GM19452 (cell line): ENCODE data around the gene SRP72.
"Not testable (repeated sequence)": the region's sequence is repeated elsewhere in the genome, so short reads cannot be mapped to it uniquely, and the experiment has no call there.

ENCODE experiments used
- ATAC-seq: cut with Tn5 transposase; IDR thresholded peaks from one replicate; pipeline ENCODE4 v1.9.1; 2021; ENCODE audit not compliant: unreplicated experiment

The SRP72 gene

DNA sequence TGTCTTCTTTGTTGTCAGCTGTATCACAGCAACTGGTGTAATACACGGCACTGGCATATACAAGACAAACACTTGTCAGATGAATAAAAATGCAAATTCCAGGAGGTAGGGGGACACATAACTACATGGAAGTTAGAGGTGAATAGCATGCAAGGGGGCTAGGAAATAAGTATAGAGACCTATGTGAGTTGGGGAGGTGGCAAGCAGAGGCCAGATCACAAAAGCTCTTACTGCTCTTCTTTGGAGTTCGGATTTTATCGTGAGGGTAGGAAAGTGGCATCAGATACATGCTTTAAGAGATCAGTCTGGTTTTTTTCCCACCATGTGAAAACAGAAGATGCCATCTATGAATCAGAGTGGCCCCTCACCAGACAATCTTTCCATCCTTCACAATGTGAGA, 2.8 kb upstream of the SRP72 start:
- no peak for ATAC-seq

DNA sequence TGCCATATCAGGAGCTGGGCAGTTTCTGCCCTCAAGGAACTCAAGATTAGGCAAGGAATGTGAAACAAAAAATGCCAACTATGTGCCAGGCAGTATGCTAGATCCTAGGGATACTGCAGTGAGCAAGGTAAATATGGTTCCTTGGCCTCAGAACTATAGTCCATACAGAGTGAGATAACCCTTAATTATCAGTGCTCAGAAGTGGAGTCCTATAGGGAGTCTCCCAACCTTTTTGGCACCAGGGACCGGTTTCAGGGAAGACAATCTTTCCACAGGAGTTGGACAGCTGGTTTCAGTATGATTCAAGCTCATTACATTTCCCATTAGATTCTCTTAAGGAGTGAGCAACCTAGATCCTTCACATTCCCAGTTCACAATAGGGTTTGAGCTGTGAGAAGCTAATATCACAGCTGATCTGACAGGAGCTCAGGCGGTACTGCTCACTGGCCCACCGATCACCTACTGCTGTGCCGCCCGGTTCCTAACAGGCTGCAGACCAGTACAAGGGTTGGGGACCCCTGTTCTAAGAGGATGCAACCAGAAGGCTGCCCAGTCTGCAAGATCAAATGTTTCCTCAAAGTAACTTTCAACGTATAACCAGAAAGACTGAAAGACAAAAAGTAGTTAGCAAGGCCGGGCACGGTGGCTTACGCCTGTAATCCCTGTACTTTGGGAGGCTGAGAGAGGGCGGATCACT, 1.7 kb upstream of the SRP72 start:
- no peak for ATAC-seq

DNA sequence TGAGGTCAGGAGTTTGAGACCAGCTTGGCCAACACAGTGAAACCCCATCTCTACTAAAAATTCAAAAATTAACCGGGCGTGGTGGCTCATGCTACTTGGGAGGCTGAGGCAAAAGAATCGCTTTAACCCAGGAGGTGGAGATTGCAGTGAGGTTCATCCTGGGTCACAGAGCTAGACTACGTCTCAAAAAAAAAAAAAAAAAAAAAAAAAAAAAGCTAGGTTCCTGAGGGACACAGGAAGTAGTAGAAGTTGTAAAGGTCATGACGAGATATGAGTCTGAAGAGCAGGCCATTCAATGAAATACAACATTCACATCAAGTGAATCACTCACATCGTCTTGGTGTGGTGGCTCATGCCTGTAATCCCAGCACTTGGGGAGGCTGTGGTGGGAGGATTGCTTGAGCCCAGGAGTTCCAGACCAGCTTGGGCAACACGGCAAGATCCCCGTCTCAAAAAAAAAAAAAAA, 1.1 kb upstream of the SRP72 start:
- not testable (repeated sequence) for ATAC-seq

DNA sequence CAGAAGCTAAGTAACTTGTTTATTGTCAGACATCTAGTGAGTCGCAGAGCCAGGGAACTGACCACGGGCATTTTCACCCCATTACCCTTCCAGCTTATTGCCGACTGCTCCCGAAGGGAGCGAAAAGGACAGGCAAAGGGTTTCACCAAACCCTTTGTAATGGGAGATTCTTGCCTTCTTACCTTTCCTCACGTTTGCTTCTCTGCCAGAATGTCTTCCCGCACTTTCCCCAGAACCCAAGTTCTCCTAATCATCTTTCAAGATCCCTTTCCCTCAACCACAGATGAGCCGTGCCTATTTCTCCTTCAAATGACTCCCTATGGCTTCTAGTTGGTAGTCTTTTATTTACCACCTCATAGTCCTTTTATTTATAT, 520 bp upstream of the SRP72 start:
- no peak for ATAC-seq

DNA sequence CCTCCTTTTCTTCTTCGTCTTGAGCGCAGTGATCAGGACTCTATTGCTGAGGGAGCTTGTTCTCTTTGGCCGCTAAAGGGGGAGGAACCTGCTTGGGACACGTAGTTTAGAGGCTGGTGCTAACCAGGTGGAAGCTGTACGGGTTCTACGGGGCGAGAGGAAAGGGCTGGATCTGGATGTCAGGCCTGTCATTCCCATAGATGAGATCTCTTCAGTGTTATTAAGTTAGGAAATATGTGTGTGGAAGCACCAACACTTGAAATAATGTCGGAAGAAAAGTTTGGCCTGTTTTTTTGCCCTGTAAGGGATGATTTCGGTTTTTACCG, 643 bp downstream of the SRP72 start:
- peak; percentile 44 for ATAC-seq

DNA sequence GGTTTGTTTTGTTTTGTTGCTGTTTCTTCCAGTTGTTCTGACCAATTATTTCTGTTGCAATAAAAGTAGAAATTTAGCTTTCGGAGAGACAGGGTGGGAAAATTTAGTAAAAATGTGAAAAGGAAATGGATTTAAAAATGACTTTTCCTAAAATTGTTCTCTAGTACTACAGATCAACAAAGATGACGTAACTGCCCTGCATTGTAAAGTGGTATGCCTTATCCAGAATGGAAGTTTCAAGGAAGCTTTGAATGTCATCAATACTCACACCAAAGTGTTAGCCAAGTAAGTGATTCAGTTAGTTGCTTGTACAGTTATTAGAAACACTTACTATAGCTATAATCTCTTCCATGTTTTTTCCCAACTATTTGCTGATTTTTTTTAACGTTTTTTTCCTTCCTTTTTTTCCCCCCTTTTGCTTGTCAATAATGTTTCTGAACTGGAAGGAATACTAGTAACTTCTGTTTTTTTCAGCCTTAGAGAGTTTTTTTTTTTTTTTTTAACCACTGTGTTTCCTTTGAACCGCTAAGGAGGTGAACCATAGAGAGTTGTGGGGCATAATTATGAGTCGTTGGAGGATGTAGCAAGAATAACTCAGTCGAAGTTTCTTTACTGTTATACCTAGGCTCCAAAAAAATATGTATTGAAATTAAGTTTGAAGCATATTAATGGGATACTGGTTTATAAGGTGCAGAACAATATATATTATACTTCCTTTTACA, 2.2 kb downstream of the SRP72 start:
- ATAC-seq, result no peak

DNA sequence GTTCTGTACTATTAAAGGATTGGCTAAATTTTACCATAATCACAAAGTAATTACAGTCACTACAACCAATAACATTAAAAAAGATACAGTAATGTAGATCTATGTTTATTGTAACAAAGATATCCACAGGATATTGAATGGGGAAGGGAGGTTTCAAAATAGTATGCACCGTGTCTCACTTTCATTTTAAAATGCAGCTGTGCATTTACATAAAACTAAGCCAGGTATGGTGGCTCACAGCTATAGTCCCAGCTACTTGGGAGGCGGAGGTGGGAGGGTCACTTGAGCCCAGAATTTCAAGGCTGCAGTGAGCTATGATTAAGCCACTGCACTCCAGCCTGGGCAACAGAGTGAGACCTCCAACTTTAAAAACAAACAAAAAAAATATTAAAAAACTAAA, 8.5 kb downstream of the SRP72 start:
- ATAC-seq, result no peak

DNA sequence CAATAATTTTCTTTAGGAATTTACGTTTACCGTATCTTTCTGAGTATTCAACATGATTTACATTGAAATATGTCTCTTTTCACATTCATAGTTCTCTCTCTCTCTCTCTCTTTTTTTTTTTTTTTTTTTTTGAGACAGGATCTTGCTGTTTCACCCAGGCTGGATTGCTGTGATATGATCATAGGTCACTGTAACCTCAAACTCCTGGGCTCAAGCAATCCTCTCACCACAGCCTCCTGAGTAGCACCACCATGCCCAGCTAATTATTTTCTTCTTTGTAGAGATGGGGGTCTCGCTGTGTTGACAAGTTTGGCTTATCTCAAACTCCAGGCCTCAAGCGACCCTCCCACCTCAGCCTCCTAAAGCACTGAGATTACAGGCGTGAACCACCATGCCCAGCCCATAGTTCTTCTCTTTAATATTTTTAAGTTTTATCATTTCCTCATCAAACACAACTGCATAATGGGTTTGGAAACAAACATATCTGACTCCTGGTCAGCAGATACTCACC, 9.8 kb downstream of the SRP72 start:
- no peak for ATAC-seq

DNA sequence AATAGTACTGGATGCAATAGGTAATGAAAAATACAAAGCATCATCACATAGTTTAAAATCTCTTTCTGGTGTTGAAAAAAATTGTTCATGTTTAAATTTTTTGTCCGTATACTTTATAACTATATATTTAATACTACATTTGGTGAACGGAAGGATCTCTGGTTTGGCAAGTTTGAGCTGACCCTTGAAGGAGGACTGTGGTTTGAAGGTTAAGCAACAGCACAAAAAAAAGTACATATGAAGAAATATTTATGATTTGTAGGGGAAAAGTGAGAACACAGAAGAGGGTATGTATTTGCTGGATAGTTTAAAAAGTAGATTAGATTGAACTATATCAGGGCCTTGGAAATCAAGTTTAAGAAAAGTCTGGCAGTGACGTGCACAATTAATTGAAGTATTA, 13.3 kb downstream of the SRP72 start:
- ATAC-seq, result no peak

DNA sequence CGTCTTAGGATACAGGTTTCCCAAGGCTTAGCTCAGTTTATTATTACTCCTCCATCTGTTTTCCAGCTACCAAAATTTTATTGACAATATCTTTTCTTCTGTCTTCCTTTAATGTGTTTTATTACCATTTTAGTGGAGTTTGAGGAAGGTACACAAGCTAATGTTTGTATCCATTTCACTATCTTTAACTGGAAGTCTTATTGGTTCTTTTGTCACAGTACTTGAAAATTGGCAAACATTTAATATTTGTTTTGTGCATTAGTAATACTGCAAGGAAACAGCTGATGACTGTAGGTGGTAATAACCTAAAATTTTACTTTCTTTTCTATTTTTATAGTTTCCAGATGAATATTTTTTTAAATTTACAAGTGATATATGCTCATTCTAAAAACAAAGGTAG, 28.8 kb downstream of the SRP72 start:
- no peak for ATAC-seq

DNA sequence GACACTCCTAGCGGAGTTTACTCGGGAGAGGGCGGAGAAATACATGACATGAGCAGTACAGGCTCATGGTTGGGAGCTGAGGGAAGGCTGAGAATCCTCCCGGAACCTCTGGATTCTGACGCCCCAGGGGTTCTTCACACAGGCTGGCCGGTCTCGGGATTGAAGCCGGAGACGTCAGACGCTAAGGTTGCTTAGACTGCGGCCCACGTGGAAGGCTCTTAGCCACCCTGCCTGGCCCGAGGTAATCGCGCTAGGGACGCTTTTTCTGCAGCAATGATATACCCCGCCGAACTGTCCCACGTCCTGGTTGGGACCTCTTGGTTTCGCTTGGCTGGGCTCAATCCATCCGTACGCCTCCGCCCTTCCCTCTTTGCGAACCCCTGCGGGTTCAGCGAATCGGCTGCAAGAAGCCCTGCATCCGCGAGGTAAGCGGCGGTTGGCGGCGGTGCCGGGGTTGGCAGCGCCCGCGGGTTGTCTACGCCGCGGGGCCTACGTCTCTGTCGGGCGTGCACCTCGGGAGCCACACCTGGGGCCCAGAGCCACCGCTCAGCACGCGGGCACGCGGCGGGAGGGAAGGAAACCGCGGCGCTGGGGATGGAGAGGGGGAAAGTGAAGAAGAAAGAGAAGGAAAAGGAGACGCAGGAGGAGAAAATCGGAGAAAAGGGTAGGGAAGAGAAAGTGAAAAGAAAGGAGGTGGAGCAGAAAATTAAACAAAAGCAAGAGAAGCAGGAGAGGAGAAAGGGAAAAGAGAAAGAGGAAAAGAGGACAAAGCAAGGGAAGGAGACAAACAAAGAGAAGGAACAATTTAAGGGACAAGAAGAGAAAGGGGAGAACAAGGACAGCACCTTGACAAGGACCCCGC, 38.1 kb downstream of the SRP72 start, which contains the start of gene ARL9:
Gene ARL9, plus strand, starts transcription at position 523 of the 862 bp plus-strand sequence. Its CDS starts 72 bp downstream, at position 595.
- peak; percentile 71 for ATAC-seq

DNA sequence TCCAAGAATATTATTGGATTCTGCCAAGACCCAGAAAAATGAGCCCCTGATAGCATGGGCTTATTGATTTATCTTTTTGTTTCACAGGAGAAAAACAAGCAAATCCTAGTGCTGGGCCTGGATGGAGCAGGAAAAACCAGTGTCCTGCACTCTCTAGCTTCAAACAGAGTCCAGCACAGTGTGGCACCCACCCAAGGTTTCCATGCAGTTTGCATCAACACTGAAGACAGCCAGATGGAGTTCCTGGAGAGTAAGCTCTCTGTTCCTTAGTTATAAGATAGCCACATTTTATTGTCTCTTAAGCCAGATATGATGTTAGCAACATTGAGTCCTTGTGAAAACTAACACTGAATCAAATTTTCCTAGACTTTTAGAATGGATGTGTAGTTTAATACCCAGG, 43.7 kb downstream of the SRP72 start:
- no peak for ATAC-seq

DNA sequence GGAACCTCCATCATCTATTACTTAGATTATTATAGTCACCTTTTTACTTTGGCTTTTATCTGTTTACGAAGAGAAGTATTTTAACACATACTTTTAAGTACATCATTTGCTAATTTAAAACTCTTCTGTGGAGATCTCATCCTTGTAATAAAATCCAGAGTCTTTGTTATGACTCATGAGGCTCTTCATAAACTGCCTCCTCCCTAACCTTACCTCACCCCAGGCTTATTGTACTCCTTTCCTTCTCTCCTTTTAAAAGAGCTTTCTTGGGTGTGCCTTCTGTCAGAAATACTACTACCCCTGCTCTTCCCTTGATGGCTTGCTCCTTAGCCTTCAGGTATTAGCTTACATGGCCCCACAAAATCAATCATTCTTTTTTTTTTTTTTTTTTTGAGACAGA, 44.7 kb downstream of the SRP72 start:
- no peak for ATAC-seq

DNA sequence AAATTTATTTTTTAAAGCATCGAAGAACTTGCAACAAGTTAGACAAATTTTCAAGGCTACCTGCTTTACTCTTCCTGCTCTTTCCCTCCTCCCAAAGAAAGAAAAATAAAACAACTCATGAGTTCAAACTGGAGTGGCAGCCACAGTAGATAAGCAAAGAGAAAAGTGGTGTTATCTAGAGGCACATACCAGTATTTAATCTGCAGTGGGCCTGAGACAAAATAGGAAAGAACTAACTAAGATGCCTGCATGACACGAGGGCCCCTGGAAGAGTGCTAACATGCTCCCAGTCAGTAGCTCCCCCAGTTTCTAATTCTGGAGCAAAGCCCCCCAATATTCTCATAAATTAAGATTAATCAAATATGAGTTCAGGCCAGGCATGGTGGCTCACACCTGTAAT, 46.1 kb downstream of the SRP72 start:
- ATAC-seq, result no peak

DNA sequence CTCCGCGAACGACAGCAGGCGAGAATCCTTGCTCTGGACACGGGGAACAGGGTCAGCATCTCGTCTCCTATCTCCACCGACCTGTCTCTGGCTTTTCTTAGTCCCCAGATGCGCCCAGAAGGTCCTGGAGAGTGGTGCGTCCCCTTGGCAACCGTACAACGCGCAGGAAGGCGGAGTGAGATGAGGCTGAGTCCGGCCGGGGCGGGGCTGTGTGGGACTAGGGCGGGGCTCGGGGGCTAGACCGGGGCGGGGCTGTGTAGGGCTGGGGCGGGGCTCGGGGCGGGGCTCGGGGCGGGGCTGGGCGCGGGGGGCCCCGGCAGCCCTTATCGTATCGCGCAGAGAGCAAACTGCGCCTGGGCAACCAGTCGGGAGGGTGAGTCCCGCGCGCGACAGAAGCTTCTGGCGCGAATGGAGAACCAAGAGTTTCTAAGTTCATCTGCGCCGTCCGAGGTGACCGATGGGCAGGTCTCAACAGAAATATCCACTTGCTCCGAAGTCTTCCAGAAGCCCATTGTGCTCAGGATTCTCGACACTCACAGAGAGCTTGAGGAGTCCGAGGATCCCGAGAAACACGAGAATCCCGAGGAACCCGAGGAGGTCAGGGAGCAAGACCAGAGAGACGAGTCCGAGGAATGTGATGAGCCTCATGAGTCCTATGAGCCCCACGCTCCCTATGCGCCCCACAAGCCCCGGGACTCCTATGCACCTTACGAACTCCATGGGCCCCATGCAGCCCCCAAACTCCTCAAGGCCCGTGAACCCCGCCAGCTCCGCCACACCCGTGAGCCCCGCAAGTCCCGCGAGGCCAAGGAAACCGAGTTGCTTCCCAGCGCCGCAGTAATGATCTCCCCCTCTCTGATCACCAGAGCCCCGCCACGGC, 63.1 kb downstream of the SRP72 start:
- peak; percentile 94 for ATAC-seq

DNA sequence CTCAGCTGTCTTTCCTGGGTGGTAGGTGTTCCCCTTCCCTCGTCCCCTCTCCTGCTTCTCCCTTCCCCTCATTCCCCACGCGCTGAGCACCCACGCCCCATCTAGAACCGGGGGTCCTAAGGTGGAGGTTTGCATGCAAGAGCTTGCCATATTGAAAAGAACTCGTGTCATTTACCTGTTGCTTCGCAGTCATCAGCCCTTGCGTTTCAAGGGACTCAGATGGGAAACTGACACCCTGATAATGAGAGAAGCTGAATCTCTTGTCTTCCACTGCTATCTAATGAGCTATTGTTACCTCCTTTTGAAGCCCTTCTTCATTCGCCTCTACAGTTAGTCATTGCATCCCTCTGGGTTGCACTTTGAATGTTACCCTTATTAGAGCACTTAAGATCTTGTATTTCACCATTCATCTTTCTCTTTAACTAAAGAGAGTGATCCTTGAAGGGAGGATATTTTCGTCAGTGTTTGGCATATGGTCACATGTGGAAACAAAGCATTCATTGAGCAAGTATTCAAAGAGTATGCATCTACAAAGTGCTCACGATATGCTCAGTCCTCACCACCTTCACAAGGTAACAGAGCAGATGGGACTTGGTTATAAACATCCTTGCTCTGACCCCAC, 63.8 kb downstream of the SRP72 start:
- ATAC-seq, result no peak

DNA sequence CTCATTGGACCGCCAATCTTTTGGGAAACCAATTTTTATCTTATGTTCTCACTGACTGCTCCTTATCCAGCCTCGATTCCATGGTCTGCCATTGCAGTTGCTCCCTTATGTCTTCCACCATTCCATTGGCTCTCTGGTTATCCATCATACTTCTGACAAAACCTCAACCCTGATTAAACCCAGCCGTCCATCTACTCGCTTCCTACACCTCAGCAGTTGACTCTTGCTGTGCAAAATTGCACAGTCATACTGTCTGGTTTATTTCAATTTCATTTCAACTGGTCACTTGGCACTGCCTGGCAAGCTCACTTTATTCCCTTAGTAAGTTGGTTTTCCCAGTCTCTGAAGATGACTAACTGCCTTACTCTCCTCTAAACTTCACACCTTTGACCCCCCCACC, 64.4 kb downstream of the SRP72 start:
- ATAC-seq, result no peak

DNA sequence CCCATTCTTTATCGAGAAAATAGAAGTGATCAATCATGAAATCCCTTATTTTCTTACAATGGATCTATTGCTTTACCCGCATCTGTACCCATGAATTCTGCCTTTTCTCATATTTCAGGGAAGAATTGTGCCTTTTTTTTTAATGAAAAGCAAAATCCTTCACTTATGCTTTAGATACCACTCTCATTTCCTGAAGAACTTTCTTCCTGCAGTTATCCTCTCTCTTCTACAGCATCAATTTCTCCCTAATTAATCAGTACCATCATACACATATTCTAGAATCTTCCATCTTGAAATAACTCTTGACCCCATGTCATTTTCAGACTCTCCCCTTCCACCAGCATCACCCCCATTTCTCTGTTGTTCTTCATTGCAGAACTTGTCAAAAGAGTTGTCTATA, 64.8 kb downstream of the SRP72 start:
- no peak for ATAC-seq

DNA sequence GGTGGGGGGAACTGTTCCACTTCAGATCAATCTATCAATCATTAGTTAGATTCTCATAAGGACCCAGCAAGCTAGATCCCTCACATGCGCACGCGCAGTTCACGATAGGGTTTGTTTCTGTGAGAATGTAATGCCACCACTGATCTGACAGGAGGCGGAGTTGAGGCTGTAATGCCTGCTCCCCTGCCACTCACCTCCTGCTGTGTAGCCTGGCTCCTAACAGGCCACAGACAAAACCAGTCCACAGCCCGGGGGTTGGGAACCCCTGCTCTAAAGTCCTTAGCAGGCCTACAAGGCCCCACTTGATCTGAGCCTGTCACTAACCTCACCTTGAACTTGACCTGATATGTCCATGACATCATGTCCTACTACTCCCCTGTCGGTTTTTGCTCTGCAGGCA, 68.5 kb downstream of the SRP72 start:
- no peak for ATAC-seq

DNA sequence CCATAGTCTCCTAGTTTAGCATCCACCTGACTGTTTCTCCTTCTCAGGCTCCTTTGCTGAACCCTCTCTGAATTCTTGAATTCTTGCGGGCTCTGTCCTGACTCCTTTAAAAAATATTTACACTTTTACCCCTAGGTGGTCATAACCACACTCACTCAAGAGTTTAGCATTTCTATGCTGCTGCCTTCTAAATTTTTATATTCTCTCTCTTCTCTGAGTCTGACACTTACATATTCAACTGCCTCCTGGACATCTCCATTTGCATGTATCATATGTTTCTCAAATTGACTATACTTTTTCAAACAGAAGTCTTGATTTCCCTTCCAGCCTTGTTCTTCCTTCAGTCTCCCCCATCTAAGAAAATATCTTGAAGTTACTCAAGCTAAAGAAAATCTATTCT, 69.7 kb downstream of the SRP72 start:
- ATAC-seq, result no peak
